IPS-NIHi7 (cell line): Measurements from ENCODE around the gene VANGL1.
A peak's percentile ranks its signal among the peaks of the same experiment; 100 is the strongest.

Source experiments
- DNase-seq: peaks from one replicate; pipeline ENCODE4 v3.0.0; 2012; ENCODE audit warnings: mixed read lengths; ENCODE audit errors: extremely low spot score

Gene VANGL1

DNA sequence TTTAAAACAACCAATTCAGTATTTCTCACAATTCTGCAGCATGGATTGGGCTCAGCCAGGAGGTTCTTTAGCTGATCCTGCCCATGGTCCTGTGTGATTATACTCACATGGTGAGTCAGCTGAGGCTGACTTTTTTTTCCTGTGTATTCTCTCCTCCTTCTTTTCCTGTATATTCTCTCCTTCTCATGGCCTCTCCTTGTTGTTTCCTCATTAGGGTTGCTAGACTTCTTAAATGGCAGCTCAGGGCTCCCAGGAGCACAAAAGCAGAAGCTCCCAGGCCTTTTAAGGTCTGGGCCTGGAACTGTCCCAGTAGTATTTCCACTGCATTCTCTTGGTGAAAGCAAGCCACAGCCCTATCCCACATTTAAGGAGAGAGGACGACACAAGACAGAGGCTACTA, 26.8 kb downstream of the VANGL1 start:
- DNase-seq: no peak

DNA sequence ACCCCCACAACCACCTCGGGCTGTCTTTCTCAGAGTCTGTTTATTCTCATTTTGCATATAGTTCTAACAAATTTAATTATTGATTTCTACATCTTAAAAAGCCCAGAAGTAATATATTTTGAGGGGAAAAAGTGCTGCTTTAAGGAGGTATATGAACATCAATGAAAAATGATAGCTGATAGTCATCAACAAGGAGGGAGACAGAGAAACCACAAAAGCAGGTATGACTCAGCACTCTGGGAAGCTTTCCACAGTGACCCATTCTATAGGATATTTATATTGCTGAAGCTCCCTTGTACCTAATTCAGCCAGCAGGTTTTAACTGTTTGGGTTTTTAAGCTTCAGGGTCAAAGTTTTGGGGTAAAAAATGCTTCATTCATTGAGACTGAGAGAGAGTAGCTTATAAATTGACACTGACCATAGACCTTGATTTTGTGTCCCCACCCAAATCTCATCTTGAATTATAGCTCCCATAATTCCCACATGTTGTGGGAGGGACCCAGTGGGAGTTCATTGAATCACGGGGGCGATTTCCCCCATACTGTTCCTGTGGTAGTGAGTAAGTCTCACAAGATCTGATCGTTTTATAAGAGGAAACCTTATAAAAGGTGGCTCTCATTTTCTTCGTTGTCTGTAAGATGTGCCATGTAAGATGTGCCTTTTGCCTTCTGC, 27.4 kb downstream of the VANGL1 start:
- no peak for DNase-seq

DNA sequence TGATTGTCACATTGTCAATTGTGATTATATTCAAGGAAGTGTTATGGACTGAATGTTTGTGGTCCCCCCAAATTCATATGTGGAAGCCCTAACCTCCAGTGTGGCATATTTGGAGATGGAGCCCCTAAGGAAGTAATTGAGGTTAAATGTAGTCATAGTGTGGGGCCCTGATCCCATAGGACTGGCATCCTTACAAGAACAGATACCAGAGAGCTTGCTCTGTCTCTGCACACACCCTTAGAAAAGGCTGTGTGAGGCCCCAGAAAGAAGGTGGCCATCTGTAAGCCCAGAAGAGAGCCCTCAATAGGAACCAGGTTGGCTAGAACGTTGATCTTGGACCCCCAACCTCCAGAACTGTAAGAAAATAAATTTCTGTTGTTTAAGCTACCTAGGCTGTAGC, 28.1 kb downstream of the VANGL1 start:
- DNase-seq: no peak

DNA sequence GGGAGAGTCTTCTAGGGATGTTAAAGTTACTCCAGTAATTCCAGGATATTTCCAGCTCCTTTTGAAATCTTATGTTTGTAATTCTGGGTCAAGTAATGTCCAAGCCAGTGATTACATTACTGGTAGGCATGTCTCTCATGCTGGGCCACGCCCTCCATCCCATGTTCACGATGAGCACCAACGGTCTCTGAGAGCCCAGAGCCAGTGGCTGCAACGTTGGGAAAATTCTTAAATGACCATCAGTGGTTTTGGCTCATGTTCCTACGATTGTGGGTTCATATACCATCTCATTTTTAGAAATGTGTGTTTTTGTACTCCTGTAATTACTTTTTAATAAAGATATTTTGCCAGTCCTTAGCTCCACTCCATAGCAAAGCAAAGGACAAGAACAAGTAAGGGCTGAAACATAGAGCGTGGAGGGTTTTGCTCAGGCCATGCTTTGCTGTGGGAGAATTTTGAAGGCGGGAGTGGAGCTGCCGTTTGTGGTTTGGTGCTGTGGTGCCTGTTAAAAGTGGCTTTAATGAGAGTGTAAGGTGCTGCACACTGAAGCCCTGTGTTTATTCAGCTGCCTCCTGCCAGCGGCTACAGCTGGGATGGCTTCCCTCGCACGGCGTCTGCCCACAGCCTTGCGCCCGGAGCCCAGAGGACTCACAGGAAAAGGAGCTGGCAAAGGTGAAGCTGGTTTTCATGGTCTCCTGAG, 28.9 kb downstream of the VANGL1 start:
- no peak for DNase-seq

DNA sequence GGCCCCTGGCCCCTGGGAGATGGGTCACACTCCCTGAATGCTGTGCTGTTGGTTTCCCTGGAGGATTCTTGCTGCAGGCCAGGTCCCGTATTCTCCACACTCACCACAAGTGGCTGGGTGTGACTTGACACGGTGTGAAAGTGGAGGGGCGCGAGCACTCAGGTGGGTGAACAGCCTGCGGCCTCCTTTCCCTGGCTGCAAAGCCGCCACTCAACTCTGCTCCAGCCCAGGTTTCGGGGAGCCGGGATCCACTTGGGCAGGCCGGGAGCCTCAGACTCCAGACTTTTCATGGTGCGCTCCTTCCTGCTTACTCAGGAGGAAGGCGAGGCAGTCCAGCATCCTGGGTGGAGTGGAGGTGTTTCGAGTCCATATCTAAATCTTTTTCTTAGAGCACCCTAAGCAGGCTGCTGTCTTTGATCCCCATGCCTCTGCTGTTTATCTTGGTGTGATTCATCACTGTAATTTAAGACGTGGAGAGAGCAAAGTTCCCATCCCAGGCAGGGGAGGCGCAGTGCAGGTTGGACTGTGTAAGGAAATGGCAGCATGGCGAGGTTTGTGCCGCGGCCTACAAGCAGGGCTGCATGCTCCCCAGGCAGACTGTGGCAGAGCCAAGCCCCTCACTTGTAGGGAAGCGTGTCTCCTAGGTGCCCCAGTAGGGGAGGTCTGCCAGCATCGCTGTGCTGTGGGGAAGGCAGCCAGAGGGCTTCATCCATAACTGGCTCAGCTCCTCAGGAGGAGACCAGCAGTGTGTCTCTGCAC, 29.6 kb downstream of the VANGL1 start:
- DNase-seq: no peak

DNA sequence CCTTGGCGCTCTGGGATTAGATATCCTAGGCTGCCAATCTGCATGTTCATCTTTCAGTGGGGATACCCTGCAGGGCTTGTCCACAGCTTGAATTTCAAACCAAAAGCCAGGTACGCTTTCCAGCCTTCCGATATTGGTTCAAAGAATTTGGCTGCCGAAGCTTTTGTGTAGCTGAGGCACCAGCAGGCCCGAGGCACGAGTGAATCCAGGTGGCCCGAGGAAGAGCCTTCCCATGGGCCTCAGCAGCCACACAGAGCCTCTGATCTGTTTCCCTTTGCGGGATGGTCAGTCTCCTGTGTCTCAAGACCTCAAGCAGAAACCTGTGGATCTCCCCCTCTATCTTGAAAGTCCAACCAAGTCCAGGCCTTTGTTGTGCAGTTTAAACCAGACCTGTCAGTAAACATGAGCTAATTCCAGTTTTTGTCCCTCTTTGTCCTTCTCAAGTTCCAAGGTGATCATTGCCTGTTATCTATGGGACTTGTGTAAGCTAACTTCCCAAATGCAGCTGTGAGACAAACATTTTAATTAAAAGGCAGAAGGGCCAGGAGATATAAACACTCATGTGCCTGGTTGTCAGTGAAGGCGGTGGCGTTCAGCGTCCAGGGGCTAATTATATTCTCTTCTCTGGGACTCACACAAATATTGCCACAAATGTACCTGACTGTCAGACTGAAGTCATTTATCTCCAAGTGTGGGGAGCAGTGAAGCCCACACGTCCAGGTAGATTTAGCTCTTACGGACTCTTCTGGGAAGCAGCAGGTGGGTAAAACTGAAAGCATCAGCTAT, 30.6 kb downstream of the VANGL1 start:
- DNase-seq: no peak

DNA sequence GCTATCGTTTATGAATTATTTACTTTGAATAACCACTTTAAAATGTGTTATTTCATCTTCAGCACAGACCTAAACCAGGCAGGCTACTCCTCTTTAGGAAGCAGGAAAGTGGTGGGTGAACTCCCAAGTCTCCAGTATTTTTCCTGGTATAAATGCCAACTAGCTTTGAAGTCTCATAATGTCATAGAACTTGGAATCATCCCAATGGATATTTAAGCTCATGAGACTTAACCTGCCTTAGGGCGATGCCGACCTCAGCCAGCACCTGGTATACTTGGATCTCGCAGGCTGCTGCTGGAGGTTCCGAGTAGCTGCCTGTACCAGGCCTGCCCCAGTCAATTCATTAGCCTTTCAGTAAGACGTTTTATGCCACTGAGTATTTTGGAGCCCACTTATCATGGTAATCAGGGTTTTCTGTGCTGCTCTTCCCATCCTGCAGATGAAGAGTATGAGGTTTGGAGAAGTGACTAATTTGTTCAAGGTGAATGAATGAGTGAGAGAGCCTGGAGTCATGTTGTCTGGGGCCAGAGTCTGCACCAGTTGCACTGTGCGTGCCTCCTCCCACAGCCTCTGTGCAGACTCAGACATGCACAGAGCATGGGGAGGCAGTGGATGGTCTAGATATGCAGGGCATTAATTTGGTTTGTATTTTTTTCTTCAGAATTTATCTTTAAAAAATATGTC, 34.9 kb downstream of the VANGL1 start:
- DNase-seq: no peak

DNA sequence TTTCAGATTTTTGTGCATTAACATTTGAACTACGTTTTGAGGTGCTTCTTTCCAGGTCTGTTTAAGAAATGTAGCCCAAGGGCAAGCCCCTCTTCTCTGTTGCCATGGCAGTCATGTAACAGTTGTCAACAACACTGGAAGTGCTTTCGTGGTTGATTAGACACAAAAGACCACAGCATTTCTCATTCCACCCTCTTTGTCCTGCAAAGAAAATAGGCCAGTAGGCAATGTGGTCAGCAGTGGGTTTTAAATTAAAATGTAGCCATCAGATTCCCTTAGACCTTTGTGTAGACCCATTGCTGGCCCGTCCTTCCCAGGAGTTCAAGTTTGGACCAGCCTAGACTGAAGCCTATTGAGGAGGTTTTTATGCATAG, 35.4 kb downstream of the VANGL1 start:
- DNase-seq: no peak

DNA sequence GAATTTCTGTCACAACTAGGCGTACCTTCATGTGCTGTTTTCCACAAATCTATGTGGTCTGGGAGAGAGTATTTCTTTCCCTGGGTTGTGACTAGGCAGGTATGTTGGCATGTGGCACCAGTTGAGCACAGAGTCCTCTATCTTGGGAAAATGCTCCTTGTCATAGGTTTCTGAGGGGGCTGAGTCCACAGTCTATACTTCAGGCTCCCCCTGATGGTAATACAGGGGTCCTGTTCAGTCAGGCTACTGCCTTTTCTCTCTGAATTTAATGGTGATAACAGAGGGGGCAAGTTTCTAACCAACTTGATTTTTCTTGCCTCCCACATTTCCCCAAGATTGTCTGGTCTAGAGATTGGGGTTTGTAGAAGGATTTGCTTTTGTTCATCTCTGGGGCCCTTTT, 35.8 kb downstream of the VANGL1 start:
- peak; percentile 49 for DNase-seq

DNA sequence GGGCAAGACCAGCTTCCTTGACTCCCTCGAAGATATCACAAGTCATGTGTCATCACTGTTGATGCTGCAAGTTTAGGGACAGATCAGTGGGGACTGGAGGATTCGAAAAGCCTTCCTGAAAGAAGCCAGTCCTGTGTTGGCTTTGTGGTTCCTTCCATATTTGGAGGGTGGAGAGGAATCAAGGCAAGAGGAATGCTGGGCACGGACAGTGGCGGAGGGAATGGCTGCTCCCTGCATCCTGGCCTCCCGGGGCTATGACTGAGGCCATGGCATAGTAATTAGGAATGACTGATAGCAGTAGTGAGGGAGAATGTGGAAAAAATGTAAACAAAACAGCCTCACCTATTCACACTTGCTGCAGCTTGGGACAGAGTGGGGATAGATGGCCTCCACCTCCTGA, 36.4 kb downstream of the VANGL1 start:
- no peak for DNase-seq

DNA sequence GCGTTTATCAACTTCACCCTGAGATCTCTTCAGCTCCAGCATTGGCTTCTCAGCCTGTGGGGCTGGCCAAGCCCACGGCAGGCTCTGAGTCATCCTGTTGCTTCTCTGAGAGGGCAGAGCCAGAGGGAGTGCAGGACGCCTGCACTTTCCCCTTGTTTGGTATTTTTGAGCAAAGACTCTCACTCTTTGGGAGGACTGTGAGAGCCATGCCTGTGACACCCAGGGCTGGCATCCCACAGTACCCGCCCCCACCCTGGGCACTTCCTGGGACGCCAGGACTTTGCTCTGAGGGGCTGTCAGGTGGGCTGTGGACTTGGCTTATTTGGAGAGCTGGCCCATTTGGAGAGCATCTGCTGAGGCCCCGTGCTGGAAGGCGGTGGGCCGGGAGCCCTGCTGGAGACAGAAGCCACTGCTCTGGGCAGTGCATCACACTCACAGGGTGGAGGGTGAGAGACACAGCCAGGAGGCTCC, 37.4 kb downstream of the VANGL1 start:
- DNase-seq: peak; percentile 45

DNA sequence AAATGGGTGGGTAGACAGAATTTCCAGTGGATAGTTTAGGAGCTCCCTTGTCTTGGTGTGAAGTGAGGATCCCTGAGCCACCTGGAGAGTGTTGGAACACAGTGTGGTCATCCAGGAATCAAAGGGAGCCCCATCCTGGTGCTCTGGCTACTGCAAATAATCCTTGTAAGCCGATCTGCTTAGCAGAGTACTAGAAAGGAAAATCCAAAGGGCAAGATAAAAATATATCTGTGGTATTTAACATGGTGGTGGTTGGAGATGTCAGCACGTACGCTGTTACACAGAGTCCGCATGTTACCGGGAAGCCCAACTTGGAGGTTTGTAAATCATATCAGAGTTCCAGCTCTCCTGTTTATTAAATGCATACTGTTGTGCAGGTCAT, 39.0 kb downstream of the VANGL1 start:
- DNase-seq: no peak

DNA sequence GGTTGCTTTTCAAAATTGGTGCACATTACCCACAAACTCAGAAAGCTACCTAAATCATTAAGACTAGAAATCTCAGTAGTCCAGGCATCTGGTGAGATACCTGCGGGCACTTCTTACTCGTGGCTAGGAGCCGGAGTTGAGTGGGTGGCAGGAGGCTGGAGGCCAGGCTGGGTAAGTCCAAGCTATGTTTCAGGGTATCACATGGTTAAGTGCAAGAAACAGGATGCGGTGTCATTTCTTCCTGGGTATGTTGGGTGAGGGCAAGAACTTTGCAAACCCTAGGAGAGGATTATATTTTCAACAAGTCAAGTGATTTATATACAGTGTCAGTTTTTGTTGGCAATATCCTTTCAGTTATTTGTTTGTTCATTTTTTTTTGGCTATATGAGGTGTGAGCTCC, 41.0 kb downstream of the VANGL1 start:
- no peak for DNase-seq

DNA sequence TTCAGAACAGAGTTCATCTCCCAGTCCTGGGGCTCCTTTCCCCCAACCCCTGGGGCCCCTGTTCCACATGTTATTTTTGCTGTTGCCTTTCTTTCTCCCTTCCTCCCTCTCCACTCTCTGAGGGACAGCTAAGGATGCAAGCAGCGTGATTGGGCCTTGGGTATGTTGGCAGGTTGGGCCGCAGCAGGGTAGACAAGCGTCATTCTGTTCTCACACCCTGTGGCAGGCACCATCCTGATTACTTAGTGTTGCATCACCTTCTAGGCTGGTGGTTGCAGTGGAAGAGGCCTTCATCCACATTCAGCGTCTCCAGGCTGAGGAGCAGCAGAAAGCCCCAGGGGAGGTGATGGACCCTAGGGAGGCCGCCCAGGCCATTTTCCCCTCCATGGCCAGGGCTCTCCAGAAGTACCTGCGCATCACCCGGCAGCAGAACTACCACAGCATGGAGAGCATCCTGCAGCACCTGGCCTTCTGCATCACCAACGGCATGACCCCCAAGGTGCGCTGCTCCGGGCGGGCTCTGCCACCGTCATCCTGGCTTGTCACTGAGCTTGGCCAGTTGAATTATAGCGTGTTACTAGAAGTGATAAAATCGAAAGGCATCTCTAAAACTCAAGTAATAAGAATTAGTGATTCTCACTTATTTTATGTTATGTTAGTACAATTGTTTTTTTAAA, 43.4 kb downstream of the VANGL1 start:
- DNase-seq: no peak

DNA sequence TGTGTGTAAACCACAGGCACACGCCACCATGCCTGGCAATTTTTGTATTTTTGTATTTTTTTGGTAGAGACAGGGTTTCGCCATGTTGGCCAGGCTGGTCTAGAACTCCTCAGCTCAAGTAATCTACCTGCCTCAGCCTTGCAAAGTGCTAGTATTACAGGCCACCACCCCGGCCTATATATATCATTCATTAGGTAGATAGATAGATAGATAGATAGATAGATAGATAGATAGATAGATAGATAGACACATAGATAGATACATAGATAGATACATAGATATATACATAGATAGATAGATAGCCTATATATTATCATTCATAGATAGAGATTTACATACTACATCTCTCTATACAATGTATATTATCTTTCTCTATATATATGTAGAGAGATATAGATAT, 46.0 kb downstream of the VANGL1 start:
- no peak for DNase-seq

DNA sequence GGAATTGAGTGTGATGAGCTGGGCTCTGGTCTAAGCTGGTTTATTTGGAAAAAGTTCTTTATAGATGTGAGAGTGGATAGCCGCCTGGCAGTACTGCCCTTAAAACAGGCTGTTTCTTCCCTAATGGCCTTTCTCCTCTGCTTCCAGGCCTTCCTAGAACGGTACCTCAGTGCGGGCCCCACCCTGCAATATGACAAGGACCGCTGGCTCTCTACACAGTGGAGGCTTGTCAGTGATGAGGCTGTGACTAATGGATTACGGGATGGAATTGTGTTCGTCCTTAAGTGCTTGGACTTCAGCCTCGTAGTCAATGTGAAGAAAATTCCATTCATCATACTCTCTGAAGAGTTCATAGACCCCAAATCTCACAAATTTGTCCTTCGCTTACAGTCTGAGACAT, 49.2 kb downstream of the VANGL1 start:
- DNase-seq: no peak

DNA sequence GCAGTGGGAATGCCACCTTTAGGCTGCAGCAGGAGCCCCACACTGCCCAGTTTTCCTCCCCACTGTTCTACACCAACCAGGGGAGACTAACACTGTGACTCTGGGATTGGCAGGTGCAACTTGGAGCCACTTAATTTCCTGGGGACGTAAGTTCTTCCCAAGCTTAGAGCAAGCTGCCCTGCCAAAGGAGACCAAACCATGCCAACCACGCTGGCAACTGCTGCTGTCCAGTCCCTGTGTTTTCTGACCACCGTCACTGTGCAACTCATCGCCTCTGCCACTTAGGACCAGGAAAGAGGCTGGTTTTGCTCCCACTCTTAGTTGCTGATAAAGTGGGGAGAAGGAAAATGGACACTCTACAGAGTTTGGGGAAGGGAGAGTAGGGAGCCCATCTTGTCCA, 50.5 kb downstream of the VANGL1 start:
- DNase-seq: no peak

DNA sequence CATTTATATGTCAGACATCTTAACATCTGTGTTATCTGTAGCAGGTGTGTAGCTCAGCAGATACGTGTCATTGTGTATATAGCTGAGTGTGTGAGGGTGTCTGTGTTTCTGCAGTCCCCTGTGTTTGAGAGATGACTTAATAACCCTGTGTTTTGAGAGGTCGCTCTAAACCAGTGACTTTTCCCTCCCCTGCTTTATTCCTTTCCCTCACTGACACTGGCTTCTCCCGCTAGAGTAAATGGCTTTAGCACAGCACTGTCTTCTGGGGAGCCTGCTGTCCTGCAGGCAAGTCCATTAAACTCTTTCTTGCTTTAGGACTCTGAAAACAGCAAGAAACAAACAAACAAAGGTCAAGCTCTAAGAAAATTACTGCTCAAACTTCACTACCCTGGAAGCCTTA, 53.0 kb downstream of the VANGL1 start:
- no peak for DNase-seq

DNA sequence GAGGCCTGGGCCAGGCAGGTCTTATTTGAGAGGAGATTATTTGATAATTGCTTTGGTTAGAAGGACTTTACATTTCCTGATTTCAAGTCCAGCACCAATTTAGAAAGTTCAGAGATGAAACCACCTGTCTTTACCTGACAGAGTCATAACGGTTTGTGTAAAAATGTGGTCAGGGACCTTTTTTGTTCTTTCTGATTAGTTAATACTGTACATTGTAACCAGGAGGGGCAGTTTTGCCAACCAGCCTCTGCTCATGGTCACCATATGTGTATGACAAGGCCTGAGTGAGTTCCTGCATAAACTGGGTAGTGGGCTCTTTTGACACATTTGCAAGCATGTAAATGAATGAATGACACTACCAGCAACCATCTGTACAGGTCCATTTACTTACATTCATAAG, 55.8 kb downstream of the VANGL1 start:
- no peak for DNase-seq

DNA sequence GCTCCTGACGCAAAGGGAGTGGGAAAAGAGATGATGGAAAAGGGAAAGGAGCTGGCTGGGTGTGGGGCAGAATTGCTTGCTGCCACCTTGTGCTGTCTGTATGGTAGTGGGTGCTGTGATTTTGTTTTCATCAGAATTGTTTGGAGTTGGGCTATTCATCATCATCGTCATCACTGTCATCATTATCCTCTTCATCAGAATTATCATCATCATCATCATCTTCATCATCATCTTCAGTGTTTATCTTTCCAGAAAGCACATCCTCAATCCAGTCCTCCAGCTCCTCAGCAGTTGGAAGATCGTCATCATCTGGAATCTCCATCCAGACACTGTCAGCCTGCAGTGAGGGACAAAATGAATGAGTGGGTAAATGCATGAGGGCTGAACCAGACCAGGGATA, 59.3 kb downstream of the VANGL1 start:
- DNase-seq: no peak

DNA sequence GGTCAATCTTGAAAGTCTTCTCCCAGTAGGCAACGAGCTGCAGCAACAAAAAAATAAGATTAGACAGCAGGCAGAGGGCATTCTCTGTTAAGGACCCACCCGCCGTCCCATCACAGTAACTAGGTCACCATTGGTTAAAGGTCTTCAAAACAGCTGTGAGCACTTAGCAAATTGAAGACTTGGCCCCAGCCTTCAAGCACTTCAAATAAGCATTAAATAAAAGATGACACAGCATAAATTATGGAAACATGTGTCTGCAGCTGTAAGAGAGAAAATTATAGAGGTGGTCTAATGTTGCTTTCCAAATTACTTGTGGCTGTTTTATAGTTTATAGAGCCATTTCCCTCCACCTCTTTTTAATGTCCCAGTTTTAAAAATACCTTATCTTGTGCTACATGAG, 61.2 kb downstream of the VANGL1 start:
- no peak for DNase-seq
